SK-N-SH (cell line): ENCODE data around the gene DMRT1. TPM values are rescaled to one million over a fixed set of nuclear protein-coding genes. Genes with fewer than 3 reads are reported as not detected.

Source experiments
- CTCF ChIA-PET: fragments of 300-600, 350-600 bp; formaldehyde crosslinking; extraction: SDS; loops from one replicate; lab custom pipeline; 2021; lab: Yijun Ruan, JAX
- POLR2A ChIA-PET: fragments of 350-600 bp; sonication (Branson Sonifier 250); formaldehyde crosslinking; extraction: SDS; loops from one replicate; lab custom pipeline; 2020; ENCODE audit warnings: antibody characterized with exemption, inconsistent platforms; lab: Yijun Ruan, JAX
- DNase-seq: peaks from one replicate; pipeline ENCODE4 v3.0.0; 2012
- H2AFZ ChIP-seq: fragments of 200-600 bp; sonication (generic); 2 replicates; pipeline ENCODE4 v1.8.1; 2016; ENCODE audit warnings: antibody characterized with exemption, mild to moderate bottlenecking, low read depth
- H3F3A ChIP-seq: fragments of 200-600 bp; sonication (generic); replicated peaks from 2 replicates; pipeline ENCODE3; 2016; ENCODE audit warnings: antibody characterized with exemption, mild to moderate bottlenecking; ENCODE audit not compliant: insufficient read depth
- H3K27ac ChIP-seq, 2 experiments: fragments of 200-500 bp in 1 of 2; fragments of 200-600 bp in 1 of 2; sonication (Bioruptor generic) in 1 of 2; sonication (generic), shearing (Covaris generic) in 1 of 2; 2 replicates each; pipeline versions ENCODE4 v1.5.1 to v1.6.1; 2014 to 2016; ENCODE audit warnings: low read depth in 2 of 2, inconsistent platforms in 1 of 2, low read length in 1 of 2, mild to moderate bottlenecking in 1 of 2, mixed read lengths in 1 of 2
- H3K27me3 ChIP-seq: fragments of 200-600 bp; sonication (generic), shearing (Covaris generic); 2 replicates; pipeline ENCODE4 v1.6.1; 2016; ENCODE audit warnings: mixed run types; ENCODE audit not compliant: insufficient read depth
- H3K36me3 ChIP-seq, 2 experiments: fragments of 200-500 bp in 1 of 2; fragments of 200-600 bp in 1 of 2; sonication (Bioruptor generic) in 1 of 2; sonication (generic) in 1 of 2; replicated peaks in 1 of 2; 2 replicates each; pipeline versions ENCODE3 to v1.5.1; 2014 to 2016; ENCODE audit warnings: low read length in 1 of 2, mild to moderate bottlenecking in 1 of 2; ENCODE audit not compliant: insufficient read depth in 2 of 2, control insufficient read depth in 1 of 2
- H3K4me1 ChIP-seq, 2 experiments: fragments of 200-500 bp in 1 of 2; fragments of 200-600 bp in 1 of 2; sonication (Bioruptor generic) in 1 of 2; sonication (generic), shearing (Covaris generic) in 1 of 2; 2 replicates each; pipeline versions ENCODE4 v1.5.1 to v1.6.1; 2014 to 2016; ENCODE audit warnings: low read depth in 1 of 2, low read length in 1 of 2, mixed run types in 1 of 2; ENCODE audit not compliant: insufficient read depth in 2 of 2, control insufficient read depth in 1 of 2
- H3K4me2 ChIP-seq: fragments of 200-600 bp; sonication (generic), shearing (Covaris generic); 2 replicates; pipeline ENCODE4 v1.6.1; 2017; ENCODE audit warnings: mixed run types
- H3K4me3 ChIP-seq, 2 experiments: fragments of 200-500 bp in 1 of 2; fragments of 200-600 bp in 1 of 2; sonication (Bioruptor generic) in 1 of 2; sonication (generic), shearing (Covaris generic) in 1 of 2; 2 replicates each; pipeline versions ENCODE4 v1.5.1 to v1.8.1; 2014 to 2016; ENCODE audit warnings: low read depth in 2 of 2, inconsistent platforms in 1 of 2, low read length in 1 of 2, mild to moderate bottlenecking in 1 of 2, mixed read lengths in 1 of 2, moderate library complexity in 1 of 2
- H3K79me2 ChIP-seq: fragments of 200-600 bp; sonication (generic); 2 replicates; pipeline ENCODE4 v1.8.1; 2017; ENCODE audit warnings: mild to moderate bottlenecking; ENCODE audit not compliant: insufficient read depth
- H3K9ac ChIP-seq: fragments of 200-600 bp; sonication (generic); 2 replicates; pipeline ENCODE4 v1.6.1; 2017; ENCODE audit warnings: mixed run types
- H3K9me2 ChIP-seq: fragments of 200-600 bp; sonication (generic); 2 replicates; pipeline ENCODE4 v1.6.1; 2017; ENCODE audit warnings: mixed run types
- H3K9me3 ChIP-seq: fragments of 200-600 bp; sonication (generic); 2 replicates; pipeline ENCODE4 v1.6.1; 2017; ENCODE audit warnings: mixed run types, mild to moderate bottlenecking, moderate library complexity
- H4K20me1 ChIP-seq: fragments of 200-600 bp; sonication (generic); 2 replicates; pipeline ENCODE4 v1.6.1; 2017; ENCODE audit warnings: mild to moderate bottlenecking, mixed run types; ENCODE audit not compliant: insufficient read depth
- FOXJ3 ChIP-seq: sonication (generic); formaldehyde crosslinking; IDR thresholded peaks from 2 replicates; pipeline ENCODE4 v1.5.1; 2020; ENCODE audit warnings: mild to moderate bottlenecking, missing genetic modification reagents
- GABPA ChIP-seq: IDR thresholded peaks from 2 replicates; pipeline ENCODE4 v1.4.0; 2012; ENCODE audit warnings: low read depth, mild to moderate bottlenecking
- MEF2A ChIP-seq: IDR thresholded peaks from 2 replicates; pipeline ENCODE4 v1.4.0; 2012; ENCODE audit warnings: low read depth, borderline replicate concordance
- MXI1 ChIP-seq: IDR thresholded peaks from 2 replicates; pipeline ENCODE4 v1.6.1; 2012; ENCODE audit warnings: mild to moderate bottlenecking, low read depth, low read length, improper control_type of control experiment
- NRF1 ChIP-seq: IDR thresholded peaks from 2 replicates; pipeline ENCODE4 v1.6.1; 2012; ENCODE audit warnings: low read depth, mild to moderate bottlenecking, low read length
- RAD21 ChIP-seq: IDR thresholded peaks from 2 replicates; pipeline ENCODE4 v1.6.1; 2012; ENCODE audit warnings: mild to moderate bottlenecking, low read length
- RXRA ChIP-seq: IDR thresholded peaks from 2 replicates; pipeline ENCODE4 v1.4.0; 2012; ENCODE audit warnings: low read depth, mild to moderate bottlenecking, borderline replicate concordance
- SMC3 ChIP-seq: IDR thresholded peaks from 2 replicates; pipeline ENCODE4 v1.6.1; 2012; ENCODE audit warnings: low read depth, low read length, improper control_type of control experiment
- TAF1 ChIP-seq: IDR thresholded peaks from 2 replicates; pipeline ENCODE4 v1.6.1; 2012; ENCODE audit warnings: low read depth, mild to moderate bottlenecking, low read length, moderate library complexity, borderline replicate concordance
- YY1 ChIP-seq: IDR thresholded peaks from 2 replicates; pipeline ENCODE4 v1.4.0; 2012; ENCODE audit warnings: low read depth, mild to moderate bottlenecking
- WGBS: methylation state at CpG from one replicate; pipeline ENCODE4 v1.1.6; 2017; ENCODE audit warnings: low lambda C conversion rate; 5-methylcytosine and 5-hydroxymethylcytosine counted together
- polyA plus RNA-seq, 3 experiments: library from polyadenylated mRNA; depleted of rRNA; stranded (reverse); fragments of >200 nt; gene quantifications; 2 replicates each; pipeline ENCODE4 v1.2.3, GENCODE V29; 2012
- TF ChIP-seq, protein P1 (sequence below): fragments of 200-600 bp; sonication (generic); IDR thresholded peaks from 2 replicates; pipeline ENCODE4 v1.6.1; 2017; ENCODE audit warnings: antibody characterized with exemption, mild to moderate bottlenecking, moderate library complexity
- TF ChIP-seq, protein P2 (sequence below): IDR thresholded peaks from 2 replicates; pipeline ENCODE4 v1.4.0; 2012; ENCODE audit warnings: low read depth, borderline replicate concordance
- TF ChIP-seq, protein P3 (sequence below): IDR thresholded peaks from 2 replicates; pipeline ENCODE4 v1.4.0; 2012; ENCODE audit warnings: low read depth, borderline replicate concordance

DMRT1 gene
- polyA plus RNA-seq, 1 of the 3 experiments (the other 2 are of a cell fraction) = not detected

DNA sequence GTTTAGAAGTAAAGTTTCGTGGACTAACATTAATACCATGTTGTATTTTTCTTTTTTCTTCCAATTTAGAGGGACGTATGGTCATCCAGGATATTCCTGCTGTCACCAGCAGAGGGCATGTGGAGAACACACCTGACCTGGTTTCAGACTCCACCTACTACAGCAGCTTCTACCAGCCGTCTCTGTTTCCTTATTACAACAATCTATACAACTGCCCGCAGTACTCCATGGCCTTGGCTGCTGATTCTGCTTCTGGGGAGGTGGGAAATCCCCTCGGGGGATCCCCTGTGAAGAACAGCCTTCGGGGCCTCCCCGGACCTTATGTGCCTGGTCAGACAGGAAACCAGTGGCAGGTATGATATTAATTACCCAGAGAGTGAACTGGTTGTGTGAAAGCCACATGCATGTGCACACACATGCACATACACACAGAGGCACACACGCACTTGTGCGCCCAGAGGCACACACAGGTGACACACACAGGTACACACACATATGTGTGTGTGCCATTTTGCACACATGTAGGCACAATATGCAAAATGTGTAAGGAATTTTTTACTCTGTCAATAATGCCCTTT lies 52.4 kb downstream of the DMRT1 start:
- H4K20me1 ChIP-seq = no peaks in the 10 kb centered on the region
- TF ChIP-seq FOXJ3 (CRISPR knock-in tag) (no peak), MEF2A (no peak), TAF1 (no peak), RXRA (no peak), MXI1 (no peak), RAD21 (peak; percentile 69), SMC3 (peak; percentile 79)
- TF ChIP-seq, protein P1, sequence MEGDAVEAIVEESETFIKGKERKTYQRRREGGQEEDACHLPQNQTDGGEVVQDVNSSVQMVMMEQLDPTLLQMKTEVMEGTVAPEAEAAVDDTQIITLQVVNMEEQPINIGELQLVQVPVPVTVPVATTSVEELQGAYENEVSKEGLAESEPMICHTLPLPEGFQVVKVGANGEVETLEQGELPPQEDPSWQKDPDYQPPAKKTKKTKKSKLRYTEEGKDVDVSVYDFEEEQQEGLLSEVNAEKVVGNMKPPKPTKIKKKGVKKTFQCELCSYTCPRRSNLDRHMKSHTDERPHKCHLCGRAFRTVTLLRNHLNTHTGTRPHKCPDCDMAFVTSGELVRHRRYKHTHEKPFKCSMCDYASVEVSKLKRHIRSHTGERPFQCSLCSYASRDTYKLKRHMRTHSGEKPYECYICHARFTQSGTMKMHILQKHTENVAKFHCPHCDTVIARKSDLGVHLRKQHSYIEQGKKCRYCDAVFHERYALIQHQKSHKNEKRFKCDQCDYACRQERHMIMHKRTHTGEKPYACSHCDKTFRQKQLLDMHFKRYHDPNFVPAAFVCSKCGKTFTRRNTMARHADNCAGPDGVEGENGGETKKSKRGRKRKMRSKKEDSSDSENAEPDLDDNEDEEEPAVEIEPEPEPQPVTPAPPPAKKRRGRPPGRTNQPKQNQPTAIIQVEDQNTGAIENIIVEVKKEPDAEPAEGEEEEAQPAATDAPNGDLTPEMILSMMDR = peak; percentile 71
- TF ChIP-seq, protein P2, sequence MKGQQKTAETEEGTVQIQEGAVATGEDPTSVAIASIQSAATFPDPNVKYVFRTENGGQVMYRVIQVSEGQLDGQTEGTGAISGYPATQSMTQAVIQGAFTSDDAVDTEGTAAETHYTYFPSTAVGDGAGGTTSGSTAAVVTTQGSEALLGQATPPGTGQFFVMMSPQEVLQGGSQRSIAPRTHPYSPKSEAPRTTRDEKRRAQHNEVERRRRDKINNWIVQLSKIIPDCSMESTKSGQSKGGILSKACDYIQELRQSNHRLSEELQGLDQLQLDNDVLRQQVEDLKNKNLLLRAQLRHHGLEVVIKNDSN = no peak
- TF ChIP-seq, all 33 proteins: peak for 3
- DNase-seq = peak; percentile 56
- POLR2A ChIA-PET = no interaction called here
- H3K27ac ChIP-seq = no peak overlapping the region
- H3K4me1 ChIP-seq = no peaks in the 10 kb centered on the region
- H3K36me3 ChIP-seq = no peaks in the 10 kb centered on the region
- no peaks in the 10 kb centered on the region for H3F3A ChIP-seq
- CTCF ChIA-PET = interaction anchor here (0.7 to 5.0 kb wide), 11 partner anchors 9 to 116 kb away, joined by 3 to 41 read pairs (median 5); no protein-coding TSS in a partner anchor
- H3K4me2 ChIP-seq = no peak overlapping the region
- peaks cover 36% of the 10 kb centered on the region for H3K27me3 ChIP-seq
- H3K4me3 ChIP-seq = peak overlapping the region in 1 of 2 experiments; percentile 17; a peak in 1 of 4 replicates
- WGBS = 2% methylated on average over 9 of the region's 9 CpGs
- H3K9me2 ChIP-seq = no peaks in the 10 kb centered on the region
- H3K9ac ChIP-seq = no peak overlapping the region
- no peaks in the 10 kb centered on the region for H3K79me2 ChIP-seq
- H2AFZ ChIP-seq = no peak overlapping the region
- no peaks in the 10 kb centered on the region for H3K9me3 ChIP-seq

DNA sequence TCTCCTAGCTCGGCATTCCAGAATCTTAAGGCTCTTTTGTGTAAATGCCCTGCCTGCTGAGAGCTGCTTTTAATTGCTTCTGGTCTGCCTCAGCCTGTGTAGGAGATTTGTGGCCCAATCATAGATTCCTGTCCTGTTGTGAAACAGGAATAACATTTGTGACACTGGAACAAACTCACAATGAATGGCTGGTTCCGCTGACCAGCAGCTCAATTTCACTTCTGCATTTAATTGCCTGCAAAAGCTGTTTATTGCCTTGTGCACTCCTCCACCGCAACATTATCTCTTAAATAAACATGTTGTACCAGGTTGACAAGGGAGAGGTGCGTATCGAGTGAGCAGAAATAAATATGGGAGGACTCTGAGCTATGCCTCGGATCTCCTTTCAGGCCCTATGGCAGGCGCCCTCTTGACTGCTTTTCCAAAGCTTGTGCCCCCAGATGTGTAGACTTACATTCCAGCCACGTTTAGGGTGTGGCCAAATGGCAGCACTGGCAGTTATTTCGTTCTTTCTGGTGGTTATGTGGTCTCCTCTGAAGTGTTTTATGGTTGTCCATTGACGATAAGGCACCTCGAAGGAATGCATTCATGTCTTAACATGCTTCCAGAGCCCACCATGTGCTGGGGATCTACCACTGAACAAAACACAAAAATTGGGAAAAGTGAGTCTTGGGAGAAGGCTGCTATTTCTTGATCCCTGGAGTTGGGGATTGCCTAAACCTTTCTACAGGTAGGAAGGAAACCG lies 58.1 kb downstream of the DMRT1 start:
- Histone ChIP-seq H3K4me1 (no peaks in the 10 kb centered on the region), H3K79me2 (no peaks in the 10 kb centered on the region), H3K27ac (no peak overlapping the region), H3F3A (no peaks in the 10 kb centered on the region), H3K4me3 (no peak overlapping the region), H3K9me2 (no peaks in the 10 kb centered on the region), H3K36me3 (no peaks in the 10 kb centered on the region), H4K20me1 (no peaks in the 10 kb centered on the region), H3K4me2 (no peak overlapping the region), H3K9ac (no peak overlapping the region), H3K9me3 (no peaks in the 10 kb centered on the region), H2AFZ (no peak overlapping the region), H3K27me3 (peaks cover 31% of the 10 kb centered on the region; the same call in 1 of the 2 replicates)
- ChIA-PET POLR2A (no interaction called here), CTCF (interaction anchor here (0.9 to 1.2 kb wide), 3 partner anchors 11 to 105 kb away, joined by 3 read pairs; no protein-coding TSS in a partner anchor)
- 2% methylated on average over 12 of the region's 12 CpGs for WGBS
- DNase-seq = no peak
- no peak for TF ChIP-seq NRF1
- no peak for TF ChIP-seq YY1
- TF ChIP-seq, protein P2 = no peak
- TF ChIP-seq, protein P3, sequence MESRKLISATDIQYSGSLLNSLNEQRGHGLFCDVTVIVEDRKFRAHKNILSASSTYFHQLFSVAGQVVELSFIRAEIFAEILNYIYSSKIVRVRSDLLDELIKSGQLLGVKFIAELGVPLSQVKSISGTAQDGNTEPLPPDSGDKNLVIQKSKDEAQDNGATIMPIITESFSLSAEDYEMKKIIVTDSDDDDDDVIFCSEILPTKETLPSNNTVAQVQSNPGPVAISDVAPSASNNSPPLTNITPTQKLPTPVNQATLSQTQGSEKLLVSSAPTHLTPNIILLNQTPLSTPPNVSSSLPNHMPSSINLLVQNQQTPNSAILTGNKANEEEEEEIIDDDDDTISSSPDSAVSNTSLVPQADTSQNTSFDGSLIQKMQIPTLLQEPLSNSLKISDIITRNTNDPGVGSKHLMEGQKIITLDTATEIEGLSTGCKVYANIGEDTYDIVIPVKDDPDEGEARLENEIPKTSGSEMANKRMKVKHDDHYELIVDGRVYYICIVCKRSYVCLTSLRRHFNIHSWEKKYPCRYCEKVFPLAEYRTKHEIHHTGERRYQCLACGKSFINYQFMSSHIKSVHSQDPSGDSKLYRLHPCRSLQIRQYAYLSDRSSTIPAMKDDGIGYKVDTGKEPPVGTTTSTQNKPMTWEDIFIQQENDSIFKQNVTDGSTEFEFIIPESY = no peak
- no peak for TF ChIP-seq RAD21
- TF ChIP-seq GABPA = no peak
